GM04504 (cell line): ENCODE data around the gene SH3GL1.
A peak's percentile ranks its signal among the peaks of the same experiment; 100 is the strongest.

ENCODE experiments used
- DNase-seq: peaks from one replicate; pipeline ENCODE4 v3.0.0-alpha.2; 2012; ENCODE audit warnings: low read depth

SH3GL1 gene

GRCh38 chr19:4375164-4376027, 25.0 kb downstream of the SH3GL1 start:
- DNase-seq: no peak

DNA sequence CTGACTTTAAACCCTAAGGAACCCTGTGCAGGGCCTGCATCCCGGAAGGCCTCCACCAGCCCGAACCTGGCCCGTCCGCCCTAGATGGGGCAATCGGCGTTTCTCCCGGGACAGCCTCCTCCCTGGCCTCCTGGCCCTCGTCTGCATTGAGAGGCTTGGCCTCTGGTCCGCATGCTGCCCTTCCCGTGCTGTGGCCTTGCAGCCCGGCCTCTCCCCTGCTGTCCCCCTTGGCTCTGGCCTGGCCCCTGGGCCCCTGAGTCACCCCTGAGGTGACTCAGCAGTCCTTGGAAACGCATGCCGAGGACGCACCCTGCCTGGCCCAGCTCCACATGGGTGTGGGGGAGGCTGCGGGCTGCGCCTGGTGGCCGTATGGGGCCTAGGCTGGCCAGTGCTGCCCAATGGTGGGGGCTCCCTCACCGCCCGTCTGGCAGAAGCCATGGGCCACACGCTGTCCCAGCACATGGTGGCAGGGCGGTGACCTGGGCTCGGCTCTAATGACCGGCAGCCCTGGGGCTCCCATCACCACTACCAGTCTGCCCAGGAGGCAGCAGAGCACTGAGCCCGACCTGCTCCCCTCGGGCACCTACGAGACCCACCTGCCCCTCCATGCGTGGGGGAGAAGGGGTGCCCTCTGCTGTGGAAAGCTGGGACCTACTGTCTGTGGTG, 25.7 kb downstream of the SH3GL1 start:
- DNase-seq: peak; percentile 93

GRCh38 chr19:4373601-4374497, 26.5 kb downstream of the SH3GL1 start:
- DNase-seq: peak; percentile 65

DNA sequence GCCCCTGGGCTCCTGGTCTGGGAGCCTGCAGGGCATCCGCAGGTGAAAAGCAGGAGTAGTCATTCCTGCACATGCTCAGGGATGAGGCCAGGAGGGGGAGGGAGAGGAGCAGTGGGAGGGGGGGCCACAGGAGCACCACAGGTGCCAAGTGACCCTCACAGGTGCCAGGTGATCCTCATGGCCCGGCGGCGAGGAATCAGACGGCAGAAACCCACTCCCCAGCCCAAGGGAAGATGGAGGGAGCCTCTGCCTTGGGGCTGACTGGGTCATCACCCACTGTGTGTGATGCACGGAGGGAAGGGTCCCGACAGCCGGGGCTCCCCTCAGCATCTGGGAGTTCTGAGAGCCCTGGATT, 27.4 kb downstream of the SH3GL1 start:
- DNase-seq: no peak

GRCh38 chr19:4372165-4373012, 28.0 kb downstream of the SH3GL1 start:
- DNase-seq: no peak

DNA sequence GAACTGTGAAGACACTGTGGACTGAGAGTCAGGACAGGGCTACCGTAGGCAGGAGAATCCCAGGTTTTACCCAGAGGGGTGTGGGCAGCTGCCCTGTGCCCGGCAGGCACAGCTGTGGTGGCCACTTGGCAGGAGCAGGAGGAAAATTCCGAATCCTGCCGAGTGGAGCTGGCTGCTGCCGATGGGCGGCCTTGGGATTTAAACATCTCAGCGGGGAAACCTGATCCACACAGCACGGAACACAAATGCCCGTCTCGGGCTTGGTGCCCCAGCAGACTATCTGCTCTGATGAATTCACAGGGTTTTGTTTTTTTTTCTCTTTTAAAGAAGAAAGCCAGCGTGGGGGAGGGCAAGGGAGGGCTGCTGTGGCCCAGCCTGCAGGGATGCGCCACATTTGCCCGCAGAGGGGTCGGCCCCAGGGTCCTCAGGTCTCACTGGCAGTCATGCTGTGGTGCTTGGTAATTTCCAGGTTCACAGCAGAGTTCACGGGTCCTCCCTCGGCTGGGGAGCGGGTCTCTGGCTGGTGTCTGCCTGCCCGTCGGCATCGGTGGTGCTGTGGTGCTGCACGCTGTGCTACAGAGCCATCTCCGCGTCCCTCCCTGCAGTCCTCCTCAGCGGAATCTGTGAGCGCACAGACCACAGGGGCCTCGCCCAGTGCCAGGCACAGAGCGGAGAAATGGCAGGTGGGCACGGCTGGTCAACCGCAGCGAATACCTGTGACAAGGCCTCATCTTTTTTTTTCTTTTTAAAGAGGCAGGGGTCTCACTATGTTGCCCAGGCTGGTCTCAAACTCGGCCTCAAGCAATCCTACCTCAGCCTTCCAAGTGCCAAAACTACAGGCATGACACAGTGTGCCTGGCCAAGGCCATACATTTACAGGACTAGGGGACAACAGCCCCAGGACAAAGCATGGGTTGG, 28.8 kb downstream of the SH3GL1 start:
- DNase-seq: no peak

DNA sequence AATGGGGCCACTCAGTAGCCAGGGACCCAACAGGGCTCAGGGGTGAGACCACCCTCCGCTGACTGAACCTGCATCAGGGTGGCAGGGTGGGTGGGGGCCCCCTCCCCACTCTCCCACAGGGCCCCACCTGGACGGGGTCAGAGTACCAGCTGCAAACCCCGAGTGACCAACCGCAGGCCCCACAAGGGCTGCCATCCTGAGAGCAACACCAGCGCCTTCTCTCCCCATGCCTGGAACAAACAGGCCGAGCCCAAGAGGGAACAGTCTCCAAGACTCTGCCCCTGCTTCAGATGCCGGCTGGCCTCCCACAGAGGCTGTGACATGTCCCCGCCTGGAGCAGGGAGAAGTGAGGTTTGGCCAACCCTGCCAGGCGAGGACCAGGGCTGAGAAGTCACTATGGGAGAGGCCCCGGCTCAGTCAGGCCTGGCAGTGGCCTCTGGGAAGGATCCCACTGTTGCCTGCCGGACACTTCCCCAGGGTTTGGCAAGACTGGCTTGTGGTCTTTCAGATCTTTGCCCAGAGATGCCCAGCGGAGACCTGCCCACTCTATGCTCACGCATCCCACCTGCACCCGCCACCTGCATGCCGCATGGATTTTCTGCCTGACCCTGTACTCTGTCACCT, 29.8 kb downstream of the SH3GL1 start:
- DNase-seq: no peak

DNA sequence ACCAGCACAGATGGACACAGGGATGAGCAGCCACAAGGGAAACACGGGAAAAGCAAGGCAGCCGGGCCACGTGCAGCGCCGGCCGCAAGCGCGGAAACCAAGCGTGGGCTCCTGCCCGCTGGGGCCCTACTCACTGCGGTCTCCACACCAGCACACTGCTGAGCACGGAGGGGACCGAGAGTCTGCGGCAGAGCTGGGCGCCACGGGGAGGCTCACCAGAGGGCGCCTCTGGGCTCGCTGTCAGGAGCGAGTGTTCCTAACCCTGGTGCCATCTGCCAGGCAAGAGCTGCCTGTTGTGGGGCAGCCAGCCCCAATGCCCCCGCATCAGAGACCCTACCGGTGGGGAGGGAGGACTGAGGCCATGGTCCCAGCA, 30.5 kb downstream of the SH3GL1 start:
- DNase-seq: no peak

DNA sequence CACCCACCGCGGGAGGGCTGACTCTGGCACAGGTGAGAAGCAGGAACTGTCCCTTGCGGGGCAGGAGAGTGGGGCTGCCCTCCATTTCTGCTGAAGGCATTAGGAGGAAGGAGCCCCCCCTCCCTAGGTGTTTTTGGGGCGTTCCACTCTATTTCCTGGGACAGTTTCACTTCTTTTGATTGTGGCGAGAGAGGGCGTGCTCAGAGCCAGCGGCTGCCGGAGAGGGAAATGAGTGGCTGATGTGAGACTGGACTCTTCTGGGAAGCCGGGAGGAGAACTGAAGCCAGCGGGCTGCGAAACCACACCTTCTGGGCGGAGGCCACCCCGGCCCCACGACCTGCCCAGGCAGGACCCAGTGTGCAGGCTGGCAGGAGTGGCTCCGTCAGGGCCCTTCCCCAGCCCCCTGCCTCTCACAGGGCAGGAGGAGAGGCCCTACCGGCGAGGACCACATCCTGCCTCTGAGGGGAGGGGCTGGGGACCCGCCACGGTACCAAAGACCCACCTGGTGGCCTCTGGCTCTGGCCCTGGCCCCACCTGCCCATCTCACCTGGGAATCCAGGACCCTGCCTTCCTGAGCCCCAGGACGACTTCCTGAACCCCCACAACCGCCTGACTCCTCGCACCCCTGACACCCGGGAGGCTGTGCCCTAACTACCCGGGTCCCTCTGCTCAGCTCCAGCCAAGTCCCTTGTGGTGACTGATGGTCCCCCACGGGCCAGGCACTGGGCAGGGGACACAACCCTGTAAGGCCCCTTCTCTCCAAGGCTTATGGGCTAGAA, 31.0 kb downstream of the SH3GL1 start:
- no peak for DNase-seq

- no peak for DNase-seq
Observed at GRCh38 chr19:4368128-4368820, 32.1 kb downstream of the SH3GL1 start.

DNA sequence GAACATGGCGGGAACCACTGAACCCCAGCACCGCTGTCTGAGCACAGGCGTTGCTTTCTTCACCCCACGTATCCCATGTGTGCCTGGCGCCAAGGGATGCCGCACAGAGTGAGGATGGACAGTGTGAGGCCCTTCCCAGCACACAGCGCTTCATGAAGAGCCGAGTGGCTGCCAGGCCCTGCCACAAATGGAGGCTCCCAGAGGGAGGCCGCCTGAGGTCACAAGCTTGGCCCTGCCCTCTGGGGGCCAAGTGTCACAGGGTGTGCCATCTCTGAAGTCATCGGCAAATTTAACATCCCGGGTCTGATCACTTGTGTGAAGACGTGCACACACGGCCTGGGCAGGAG, 32.6 kb downstream of the SH3GL1 start:
- no peak for DNase-seq

DNA sequence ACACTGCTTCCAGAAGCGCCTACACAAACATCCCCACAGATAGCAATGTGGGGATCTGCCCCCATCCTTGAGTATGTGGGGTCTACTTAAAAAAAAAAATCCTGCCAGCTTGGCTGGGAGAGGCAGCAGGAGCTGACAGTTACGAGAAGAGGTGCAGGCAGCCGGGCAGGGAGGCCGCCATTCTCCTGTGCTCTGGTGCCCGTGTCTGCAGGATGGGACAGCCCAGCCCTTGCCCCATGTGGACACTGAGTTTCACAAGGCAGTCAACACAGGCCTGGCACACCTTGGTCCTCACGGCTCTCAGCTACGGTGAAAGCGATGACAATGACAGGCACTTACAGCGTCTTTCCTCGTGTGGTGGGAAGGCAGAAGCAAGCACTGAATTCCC, 33.0 kb downstream of the SH3GL1 start:
- DNase-seq: no peak

DNA sequence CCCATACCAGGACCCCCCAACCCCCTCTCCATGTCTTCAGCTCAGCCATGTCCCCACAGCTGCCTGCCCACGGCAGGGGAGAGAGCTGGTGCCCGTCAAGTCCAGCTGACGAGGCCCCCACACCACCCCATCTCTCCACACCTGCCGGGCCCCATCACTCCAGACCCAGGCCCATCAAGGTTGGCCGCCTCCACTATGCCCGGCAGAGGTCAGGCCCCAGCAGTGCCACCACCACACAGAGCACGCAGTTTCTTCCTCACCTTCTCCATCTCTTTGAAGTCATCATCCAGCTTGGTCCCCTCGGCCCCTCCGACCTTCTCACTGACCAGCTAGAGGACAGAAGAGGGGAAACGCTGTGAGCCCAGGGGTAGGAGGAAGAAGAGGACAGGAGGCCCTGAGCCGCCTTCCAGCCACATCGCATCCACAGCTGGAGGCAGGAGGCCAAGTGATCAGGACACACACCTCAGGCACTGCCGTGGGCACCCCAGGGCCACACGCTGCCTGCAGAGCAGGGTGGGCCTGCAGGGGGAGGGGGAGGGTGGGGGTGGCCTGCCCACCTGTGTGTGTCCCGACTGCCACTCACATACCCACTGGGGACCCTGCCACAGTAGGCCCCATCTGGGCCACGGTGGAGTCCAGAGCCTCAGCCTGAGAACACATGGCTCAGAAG, 33.5 kb downstream of the SH3GL1 start:
- no peak for DNase-seq

DNA sequence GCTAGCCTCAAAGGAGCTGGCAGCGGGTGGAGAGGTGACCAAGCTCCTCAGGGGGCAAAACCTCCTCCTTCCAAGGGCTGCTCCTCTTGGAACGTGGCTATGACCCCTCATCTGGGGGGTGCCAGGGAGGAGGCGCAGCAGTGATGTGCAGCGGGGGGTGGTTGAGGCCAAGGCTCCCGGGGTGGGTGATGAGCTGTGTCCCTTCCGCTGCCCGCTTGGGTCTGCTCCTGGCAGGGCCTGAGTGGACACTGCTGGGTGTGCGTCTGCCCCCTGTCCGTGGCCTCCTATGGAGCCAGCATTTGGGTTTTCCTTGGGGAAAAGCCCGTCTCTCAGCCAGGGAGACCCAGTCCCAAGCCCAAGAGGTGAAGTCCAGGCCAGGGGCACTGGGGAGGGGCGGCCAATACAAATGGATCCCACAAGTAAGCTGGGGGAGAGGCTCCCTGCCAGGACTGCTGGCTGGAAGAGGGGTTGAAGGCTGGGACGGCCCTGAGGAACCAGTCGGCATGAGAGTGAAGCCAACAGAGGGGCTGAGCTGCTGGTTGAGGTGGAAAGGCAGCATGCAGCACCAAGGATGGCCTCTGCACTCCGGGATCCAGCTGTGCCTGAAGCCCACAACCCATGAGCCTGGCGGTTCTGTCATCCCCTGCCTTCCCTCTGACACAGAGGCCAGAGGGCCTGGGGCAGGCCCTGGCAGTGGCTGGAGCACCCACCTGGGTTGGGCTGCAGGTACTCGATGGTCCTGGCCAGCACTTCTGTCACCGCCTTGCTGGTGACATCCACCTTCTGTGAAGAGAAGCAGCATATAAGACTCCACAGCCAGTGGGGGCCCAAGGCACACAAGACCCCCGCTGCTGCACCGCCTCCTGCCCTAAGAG, 34.3 kb downstream of the SH3GL1 start:
- DNase-seq: no peak

GRCh38 chr19:4365341-4365740, 35.0 kb downstream of the SH3GL1 start:
- no peak for DNase-seq

DNA sequence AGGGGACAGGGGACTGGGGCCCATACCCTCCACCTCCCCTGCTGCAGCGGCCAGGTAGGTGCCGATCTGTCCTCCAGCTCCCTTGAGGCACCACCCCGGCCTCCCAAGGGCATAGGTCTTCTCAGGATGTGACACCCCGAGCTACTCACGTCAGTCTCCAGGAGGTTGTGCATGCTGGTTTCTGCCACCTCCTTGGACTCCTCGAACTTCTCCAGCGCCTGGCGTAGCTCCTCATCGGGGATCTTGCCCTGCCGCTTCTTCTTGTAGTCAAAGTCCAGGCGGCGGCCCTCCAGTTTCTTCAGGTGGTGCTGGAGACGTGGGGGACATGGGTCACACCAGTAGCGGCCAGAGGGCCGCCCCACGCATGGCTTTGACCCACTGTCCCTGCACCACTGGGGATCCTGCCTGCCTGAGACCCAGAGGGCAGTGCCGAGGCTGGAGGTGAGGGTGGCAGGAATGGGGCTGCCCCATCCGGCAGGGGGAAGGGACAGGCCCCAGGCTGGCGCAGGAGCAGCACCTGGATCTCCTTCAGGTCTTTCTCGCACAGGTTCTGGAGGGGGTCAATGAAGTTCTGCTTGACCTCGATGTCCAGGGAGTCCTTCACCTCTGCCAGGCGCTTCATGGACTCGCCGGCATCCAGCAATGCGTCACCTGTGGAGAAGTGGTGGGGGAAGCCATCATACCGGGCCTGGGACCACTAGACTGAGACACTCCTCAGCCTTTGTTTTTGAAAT, 36.6 kb downstream of the SH3GL1 start:
- no peak for DNase-seq
